Mesothelial cell of epicardium (in vitro differentiated cells): ENCODE results near the gene EPHB3. TPM values are rescaled to one million over a fixed set of nuclear protein-coding genes. Genes with fewer than 3 reads are reported as not detected.

Experiments
- DNase-seq, 2 experiments: peaks; one replicate each; pipeline ENCODE4 v3.0.0; 2021; ENCODE audit warnings: low spot score in 2 of 2; ENCODE audit not compliant: unreplicated experiment in 2 of 2
- H3K27ac Mint-ChIP-seq: 2 replicates; pipeline ENCODE4 v1.8.0; 2021; ENCODE audit warnings: mixed read lengths
- H3K27me3 Mint-ChIP-seq: 2 replicates; pipeline ENCODE4 v1.8.0; 2021; ENCODE audit warnings: low read depth, mixed read lengths
- H3K36me3 Mint-ChIP-seq: 2 replicates; pipeline ENCODE4 v1.8.0; 2021; ENCODE audit warnings: mixed read lengths
- H3K4me1 Mint-ChIP-seq: 2 replicates; pipeline ENCODE4 v1.8.0; 2021; ENCODE audit warnings: mixed read lengths
- H3K4me3 Mint-ChIP-seq: 2 replicates; pipeline ENCODE4 v1.8.0; 2021; ENCODE audit warnings: mild to moderate bottlenecking, moderate library complexity, mixed read lengths
- H3K9me3 Mint-ChIP-seq: 2 replicates; pipeline ENCODE4 v1.8.0; 2021; ENCODE audit warnings: mixed read lengths
- total RNA-seq: library from RNA; stranded (reverse); gene quantifications from 3 replicates; pipeline ENCODE4 v1.2.1, GENCODE V29; 2021
- TF ChIP-seq, protein P1 (sequence below): fragments of 200-600 bp; sonication (generic); IDR thresholded peaks from one replicate; pipeline ENCODE4 v1.5.0; 2021; ENCODE audit warnings: antibody characterized with exemption; ENCODE audit not compliant: unreplicated experiment

Gene EPHB3
- total RNA-seq, 1 donor from 2014 or later: 115 TPM

DNA sequence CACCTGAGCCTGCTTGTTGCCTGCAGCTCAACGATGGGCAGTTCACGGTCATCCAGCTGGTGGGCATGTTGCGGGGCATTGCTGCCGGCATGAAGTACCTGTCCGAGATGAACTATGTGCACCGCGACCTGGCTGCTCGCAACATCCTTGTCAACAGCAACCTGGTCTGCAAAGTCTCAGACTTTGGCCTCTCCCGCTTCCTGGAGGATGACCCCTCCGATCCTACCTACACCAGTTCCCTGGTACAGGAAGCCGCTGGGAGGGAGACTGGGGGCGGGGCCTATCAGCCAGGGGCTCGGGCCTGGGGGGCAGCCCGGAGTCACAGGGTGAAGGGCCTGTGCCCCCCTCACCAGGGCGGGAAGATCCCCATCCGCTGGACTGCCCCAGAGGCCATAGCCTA is 18.8 kb downstream of the EPHB3 start:
- Mint-ChIP-seq H3K36me3 (peaks cover 29% of the 10 kb centered on the region), H3K27ac (no peak overlapping the region), H3K27me3 (no peaks in the 10 kb centered on the region), H3K4me3 (no peak overlapping the region), H3K9me3 (no peaks in the 10 kb centered on the region), H3K4me1 (peaks cover 58% of the 10 kb centered on the region)
- TF ChIP-seq, protein P1, sequence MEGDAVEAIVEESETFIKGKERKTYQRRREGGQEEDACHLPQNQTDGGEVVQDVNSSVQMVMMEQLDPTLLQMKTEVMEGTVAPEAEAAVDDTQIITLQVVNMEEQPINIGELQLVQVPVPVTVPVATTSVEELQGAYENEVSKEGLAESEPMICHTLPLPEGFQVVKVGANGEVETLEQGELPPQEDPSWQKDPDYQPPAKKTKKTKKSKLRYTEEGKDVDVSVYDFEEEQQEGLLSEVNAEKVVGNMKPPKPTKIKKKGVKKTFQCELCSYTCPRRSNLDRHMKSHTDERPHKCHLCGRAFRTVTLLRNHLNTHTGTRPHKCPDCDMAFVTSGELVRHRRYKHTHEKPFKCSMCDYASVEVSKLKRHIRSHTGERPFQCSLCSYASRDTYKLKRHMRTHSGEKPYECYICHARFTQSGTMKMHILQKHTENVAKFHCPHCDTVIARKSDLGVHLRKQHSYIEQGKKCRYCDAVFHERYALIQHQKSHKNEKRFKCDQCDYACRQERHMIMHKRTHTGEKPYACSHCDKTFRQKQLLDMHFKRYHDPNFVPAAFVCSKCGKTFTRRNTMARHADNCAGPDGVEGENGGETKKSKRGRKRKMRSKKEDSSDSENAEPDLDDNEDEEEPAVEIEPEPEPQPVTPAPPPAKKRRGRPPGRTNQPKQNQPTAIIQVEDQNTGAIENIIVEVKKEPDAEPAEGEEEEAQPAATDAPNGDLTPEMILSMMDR: no peak
- DNase-seq: no peak

DNA sequence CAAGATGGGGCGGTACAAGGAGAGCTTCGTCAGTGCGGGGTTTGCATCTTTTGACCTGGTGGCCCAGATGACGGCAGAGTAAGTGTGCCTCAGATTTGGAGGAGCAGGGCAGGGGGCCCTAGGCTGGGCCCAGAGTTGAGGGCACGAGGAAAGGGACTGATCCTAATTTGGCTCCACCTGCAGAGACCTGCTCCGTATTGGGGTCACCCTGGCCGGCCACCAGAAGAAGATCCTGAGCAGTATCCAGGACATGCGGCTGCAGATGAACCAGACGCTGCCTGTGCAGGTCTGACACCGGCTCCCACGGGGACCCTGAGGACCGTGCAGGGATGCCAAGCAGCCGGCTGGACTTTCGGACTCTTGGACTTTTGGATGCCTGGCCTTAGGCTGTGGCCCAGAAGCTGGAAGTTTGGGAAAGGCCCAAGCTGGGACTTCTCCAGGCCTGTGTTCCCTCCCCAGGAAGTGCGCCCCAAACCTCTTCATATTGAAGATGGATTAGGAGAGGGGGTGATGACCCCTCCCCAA is 19.8 kb downstream of the EPHB3 start:
- H3K4me3 Mint-ChIP-seq: no peak overlapping the region
- DNase-seq: no peak
- no peaks in the 10 kb centered on the region for H3K9me3 Mint-ChIP-seq
- peaks cover 26% of the 10 kb centered on the region for H3K36me3 Mint-ChIP-seq
- TF ChIP-seq, protein P1: no peak
- peaks cover 52% of the 10 kb centered on the region for H3K4me1 Mint-ChIP-seq
- no peaks in the 10 kb centered on the region for H3K27me3 Mint-ChIP-seq
- peak overlapping the region; percentile 58 for H3K27ac Mint-ChIP-seq

DNA sequence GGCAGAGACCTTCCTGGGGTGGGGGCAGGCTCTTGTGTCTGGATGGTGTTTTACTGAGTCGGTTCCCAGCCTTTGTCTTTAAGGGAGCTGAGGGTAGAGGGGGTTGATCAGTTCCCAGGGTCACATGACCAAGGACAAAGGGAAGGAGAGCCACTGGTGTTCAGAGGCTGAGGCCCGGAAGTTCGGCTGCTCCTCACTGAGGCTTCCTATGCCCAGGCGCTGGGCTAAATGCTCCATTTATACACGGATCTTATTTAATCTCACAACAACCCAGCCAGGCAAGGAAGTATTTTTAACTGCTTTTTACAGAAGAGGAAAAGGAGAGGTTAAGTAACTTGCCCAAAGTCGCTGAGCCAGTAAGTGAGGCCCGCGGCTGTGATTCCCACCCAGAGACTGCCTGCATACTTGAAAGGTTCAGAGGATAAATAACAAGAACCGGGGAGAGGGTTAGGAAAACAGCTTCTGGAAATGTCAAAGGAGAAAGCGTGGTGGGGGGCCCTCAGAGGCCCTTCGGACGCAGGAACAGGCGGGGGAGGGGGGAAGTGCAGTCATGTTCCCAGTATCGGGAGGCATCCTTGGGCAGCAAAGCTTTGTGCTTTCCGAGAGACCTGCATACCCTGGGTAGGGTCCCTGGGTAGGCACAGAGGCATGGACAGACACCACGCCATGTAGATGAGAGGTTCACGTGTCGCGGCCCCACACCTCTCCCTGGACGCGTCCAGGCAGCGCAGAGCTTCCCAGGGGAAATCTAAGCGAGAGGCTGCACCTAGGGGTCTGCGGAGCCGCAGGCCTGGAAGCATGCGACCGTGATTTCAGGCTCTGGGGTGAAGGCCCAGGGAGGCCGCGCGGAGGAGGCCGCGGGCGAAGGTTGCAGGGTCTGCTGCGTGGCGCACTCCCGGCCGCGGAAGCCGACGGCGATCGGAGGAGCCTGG is 21.3 kb downstream of the EPHB3 start:
- Mint-ChIP-seq H3K27me3 (no peaks in the 10 kb centered on the region), H3K4me1 (peaks cover 47% of the 10 kb centered on the region), H3K36me3 (peaks cover 19% of the 10 kb centered on the region), H3K9me3 (no peaks in the 10 kb centered on the region), H3K4me3 (peak overlapping the region; percentile 55), H3K27ac (peak overlapping the region; percentile 89)
- no peak for DNase-seq
- TF ChIP-seq, protein P1: no peak

DNA sequence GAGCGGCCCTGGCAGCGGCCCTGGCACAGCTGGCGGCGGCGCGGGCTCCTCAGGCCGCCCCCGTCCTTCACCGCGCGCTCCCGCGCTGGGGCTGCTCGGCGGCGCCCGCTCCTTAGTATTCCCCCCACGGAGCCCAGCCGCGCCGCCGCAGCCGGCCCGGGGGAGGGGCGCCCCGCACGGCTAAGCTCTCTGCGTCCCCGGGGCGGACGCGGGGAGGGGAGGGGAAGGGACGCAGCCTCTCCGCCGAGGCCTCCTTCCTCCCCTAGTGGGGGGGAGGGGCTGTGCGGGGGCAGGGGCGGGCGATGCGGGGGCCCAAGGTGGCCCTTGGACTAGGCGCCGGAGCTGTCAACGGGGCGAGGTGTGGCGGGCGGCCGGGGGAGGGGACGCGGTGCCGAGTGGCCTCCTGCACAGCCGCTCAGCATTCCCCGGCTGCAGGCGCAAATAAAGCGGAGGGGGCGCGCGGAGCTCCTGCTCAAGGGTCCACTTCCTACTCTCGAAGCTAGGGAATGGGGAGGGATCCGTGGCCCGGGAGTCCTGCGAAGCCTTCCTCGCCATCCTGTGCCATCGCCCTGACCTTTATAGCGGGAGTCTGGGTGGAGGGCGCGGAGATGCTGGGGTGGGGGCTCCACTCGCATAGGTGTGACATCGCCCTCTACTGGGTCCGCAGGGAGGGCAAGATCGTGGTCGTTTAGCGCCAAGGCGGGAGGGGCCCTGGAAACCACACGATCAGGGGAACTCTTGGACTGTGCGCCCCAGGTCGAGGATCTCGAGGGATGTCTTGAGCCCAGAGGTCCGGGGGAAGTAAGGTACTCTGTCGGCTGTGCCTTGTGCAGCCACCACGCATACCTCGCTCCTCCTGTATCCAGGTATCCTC is 22.2 kb downstream of the EPHB3 start:
- peak overlapping the region; percentile 94 for H3K27ac Mint-ChIP-seq
- peak overlapping the region; percentile 30 for H3K4me3 Mint-ChIP-seq
- TF ChIP-seq, protein P1: no peak
- peak in 1 of 2 experiments; percentile 71 for DNase-seq
- H3K27me3 Mint-ChIP-seq: no peaks in the 10 kb centered on the region
- H3K9me3 Mint-ChIP-seq: no peaks in the 10 kb centered on the region
- peaks cover 38% of the 10 kb centered on the region for H3K4me1 Mint-ChIP-seq
- peaks cover 14% of the 10 kb centered on the region for H3K36me3 Mint-ChIP-seq

DNA sequence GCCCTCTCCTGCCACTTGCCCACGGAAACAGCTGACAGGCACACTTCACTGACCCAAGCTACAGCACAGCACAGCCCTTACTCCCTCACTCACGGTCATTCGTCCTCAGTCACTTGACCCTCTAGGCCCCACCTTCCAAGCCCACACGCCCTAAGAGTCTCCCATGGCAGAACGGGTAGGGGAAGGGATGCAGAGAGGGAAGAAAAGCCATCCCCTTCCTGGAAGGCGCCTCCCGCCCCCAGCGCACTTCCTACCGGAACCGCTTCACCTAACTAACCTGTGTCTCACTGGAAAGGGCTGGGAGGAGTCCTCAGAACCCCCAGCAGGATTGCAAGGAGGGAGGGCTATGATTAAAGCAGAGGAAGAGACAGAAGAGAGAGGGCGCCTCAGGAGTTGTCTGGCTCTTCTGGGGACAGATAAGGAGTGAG is 22.9 kb downstream of the EPHB3 start:
- Mint-ChIP-seq H3K4me1 (peaks cover 33% of the 10 kb centered on the region), H3K36me3 (peaks cover 8% of the 10 kb centered on the region), H3K27ac (peak overlapping the region; percentile 94), H3K4me3 (peak overlapping the region; percentile 30), H3K9me3 (no peaks in the 10 kb centered on the region), H3K27me3 (no peaks in the 10 kb centered on the region)
- TF ChIP-seq, protein P1: no peak
- no peak for DNase-seq
